Measurements from ENCODE around the gene SGCD.

Gene SGCD

DNA sequence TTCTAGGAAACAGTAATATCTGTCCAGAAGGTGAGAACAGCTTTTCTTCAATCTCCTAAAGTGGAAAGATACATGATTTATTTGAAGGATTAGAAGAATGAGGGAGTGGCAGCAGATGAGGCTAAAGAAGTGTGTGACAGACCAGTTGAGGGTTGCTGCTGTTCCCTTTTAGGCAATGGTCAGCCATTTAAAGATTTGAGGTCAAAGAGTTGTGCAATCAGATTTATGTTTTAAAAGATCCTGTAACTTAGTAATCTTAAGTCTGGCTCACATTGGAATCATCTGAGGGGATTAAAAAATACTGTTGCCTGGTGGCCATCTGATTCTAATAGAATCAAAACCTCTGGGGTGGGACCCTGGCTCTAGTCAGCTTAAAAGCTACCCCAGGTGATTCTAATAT lies 4.3 kb upstream of the SGCD start:
- DNase-seq (ENCODE audit: low spot score): no peak
- in situ Hi-C loops (cut with MboI; ENCODE audit: low pct_unique_long_range_greater_than_20kb, low sequenced_read_pairs, unreplicated experiment): no loop called here
- TF ChIP-seq, protein P1, sequence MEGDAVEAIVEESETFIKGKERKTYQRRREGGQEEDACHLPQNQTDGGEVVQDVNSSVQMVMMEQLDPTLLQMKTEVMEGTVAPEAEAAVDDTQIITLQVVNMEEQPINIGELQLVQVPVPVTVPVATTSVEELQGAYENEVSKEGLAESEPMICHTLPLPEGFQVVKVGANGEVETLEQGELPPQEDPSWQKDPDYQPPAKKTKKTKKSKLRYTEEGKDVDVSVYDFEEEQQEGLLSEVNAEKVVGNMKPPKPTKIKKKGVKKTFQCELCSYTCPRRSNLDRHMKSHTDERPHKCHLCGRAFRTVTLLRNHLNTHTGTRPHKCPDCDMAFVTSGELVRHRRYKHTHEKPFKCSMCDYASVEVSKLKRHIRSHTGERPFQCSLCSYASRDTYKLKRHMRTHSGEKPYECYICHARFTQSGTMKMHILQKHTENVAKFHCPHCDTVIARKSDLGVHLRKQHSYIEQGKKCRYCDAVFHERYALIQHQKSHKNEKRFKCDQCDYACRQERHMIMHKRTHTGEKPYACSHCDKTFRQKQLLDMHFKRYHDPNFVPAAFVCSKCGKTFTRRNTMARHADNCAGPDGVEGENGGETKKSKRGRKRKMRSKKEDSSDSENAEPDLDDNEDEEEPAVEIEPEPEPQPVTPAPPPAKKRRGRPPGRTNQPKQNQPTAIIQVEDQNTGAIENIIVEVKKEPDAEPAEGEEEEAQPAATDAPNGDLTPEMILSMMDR (IDR thresholded peaks at IDR 0.05; ENCODE audit: extremely low read depth, insufficient read depth, missing control alignments): no peak

DNA sequence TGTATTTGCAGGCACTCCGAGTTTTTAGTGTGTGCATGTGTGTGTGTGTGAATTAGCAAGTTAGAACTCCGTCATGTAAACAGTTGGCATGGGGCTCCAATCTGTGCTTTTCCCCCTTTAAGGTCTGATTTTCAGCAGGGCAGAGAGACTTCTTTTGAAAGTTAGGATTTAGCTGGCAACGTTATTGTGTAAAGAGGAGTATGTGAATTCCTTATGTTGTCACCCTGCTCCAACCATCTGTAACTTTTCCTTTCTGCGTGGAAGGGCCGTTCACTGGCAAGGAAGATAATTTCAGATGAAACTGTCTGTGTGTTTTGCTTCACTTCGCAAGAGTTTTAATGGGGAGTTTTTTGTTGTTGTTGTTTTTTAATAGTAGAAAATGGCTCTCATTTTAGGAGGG lies 332 bp downstream of the SGCD start:
- in situ Hi-C loops (cut with MboI; ENCODE audit: low pct_unique_long_range_greater_than_20kb, low sequenced_read_pairs, unreplicated experiment): no loop called here
- TF ChIP-seq, protein P1 (IDR thresholded peaks at IDR 0.05; ENCODE audit: extremely low read depth, insufficient read depth, missing control alignments): no peak
- DNase-seq (ENCODE audit: low spot score): no peak

DNA sequence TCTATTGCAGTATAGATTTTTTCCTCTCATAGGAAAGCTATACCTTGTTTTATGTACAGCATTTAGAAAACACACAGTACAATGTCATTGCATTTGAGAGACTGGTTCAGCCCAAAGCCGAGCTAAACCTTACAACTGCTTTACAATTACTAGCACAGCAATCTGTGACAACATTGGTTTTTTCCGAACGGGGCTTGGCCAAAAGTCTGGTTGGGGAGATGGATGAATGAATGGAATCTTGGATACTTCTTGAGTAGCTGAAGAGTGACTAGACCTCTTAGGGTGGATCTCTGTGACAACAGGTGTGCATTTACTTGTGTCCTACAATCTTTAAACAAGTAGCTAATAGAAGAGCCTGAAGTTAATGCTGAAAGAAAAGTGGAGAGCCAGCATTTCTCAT lies 1.2 kb downstream of the SGCD start:
- TF ChIP-seq, protein P1 (IDR thresholded peaks at IDR 0.05; ENCODE audit: extremely low read depth, insufficient read depth, missing control alignments): no peak

DNA sequence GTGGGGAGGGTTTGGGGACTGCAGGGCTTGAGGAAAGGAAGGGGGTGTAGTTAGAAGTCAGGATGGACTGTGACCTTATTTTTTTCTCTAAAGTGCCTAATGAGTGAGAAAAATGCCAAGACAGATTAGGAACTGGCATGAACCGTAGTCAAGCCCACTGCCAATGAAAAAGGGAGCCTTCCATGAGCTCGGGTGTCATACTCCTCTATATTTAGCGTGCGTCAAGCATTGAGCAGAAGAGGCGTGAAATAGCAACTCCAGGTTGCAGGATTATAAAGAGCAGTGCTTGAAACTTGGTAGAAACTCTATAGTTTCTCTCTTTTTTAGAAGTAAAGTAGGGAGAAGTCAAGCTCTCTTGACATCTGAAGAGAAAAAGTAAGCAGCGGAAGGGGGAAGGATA lies 1.8 kb downstream of the SGCD start:
- TF ChIP-seq, protein P1 (IDR thresholded peaks at IDR 0.05; ENCODE audit: extremely low read depth, insufficient read depth, missing control alignments): no peak
- in situ Hi-C loops (cut with MboI; ENCODE audit: low pct_unique_long_range_greater_than_20kb, low sequenced_read_pairs, unreplicated experiment): no loop called here
- DNase-seq (ENCODE audit: low spot score): no peak

More for the DNA sequence above, 1.2 kb downstream of the SGCD start:
- DNase-seq (ENCODE audit: low spot score): no peak
- in situ Hi-C loops (cut with MboI; ENCODE audit: low pct_unique_long_range_greater_than_20kb, low sequenced_read_pairs, unreplicated experiment): no loop called here

DNA sequence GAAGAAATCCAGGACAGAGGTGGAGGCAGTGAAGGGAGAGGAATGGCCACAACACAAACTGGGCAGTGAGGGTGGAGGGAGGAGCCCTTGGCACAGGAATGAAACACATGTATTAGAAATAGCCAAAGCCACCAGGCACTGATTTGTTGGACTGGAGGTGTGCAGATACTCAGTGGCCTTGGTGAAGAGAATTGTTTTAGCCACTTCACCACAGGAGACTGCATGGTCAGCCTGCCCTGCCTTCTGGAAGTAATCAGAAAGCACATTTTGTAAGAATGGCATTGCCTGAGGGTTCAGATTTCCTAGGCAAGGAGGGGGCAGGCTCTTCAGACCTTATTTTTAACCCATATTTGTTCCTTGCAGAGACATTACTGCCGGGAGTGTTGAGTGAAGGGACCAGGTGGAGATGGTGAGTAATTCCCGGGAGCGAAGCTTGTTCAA lies 2.2 kb downstream of the SGCD start:
- no peak for DNase-seq (ENCODE audit: low spot score)
- in situ Hi-C loops (cut with MboI; ENCODE audit: low pct_unique_long_range_greater_than_20kb, low sequenced_read_pairs, unreplicated experiment): no loop called here
- TF ChIP-seq, protein P1 (IDR thresholded peaks at IDR 0.05; ENCODE audit: extremely low read depth, insufficient read depth, missing control alignments): no peak

DNA sequence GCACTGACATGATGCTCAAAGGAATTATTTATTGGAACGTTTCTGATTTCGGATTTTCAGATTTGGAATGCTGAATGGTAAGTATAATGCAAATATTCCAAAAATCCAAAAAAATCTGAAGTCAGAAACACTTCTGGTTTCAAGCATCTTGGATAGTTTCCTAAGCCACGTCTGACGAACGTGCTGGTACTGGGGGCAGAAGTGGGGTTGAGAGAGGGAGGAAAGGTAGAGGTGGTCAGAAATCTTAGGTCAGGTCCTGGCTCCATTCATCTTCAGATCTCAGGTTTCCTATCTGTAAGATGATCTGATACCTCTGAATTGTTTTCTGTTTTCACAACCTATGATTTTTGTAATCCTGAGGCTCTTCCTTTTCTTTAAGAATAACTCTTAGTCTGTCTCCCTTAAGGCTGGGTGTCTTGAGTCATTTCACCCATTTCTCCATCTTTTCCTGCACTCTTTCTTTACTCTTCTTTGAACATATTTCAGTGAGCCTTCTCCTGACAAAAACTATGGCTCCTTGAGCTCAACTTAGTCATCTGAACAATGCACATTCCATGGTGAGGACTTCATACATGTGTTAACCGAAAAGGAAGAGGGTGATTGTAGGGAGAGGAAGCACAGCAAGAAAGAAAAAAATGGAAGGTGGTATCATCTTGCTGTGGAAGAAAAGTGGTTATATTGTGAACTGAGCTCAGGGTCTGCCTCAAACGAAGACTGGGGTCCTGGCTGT lies 3.3 kb downstream of the SGCD start:
- DNase-seq (ENCODE audit: low spot score): no peak
- in situ Hi-C loops (cut with MboI; ENCODE audit: low pct_unique_long_range_greater_than_20kb, low sequenced_read_pairs, unreplicated experiment): no loop called here
- TF ChIP-seq, protein P1 (IDR thresholded peaks at IDR 0.05; ENCODE audit: extremely low read depth, insufficient read depth, missing control alignments): no peak
